ENCODE data around the gene CACFD1. TPM values are rescaled to one million over a fixed set of nuclear protein-coding genes. Genes with fewer than 3 reads are reported as not detected.

Gene CACFD1
- total RNA-seq, 4 donors from 2014 or later, result 2.3 to 21.6 (median 5.2) TPM

GRCh38 chr9:133476036-133476931, 16.5 kb downstream of the CACFD1 start:
- H3K4me1 ChIP-seq, result peaks cover 0 to 5% of the 10 kb centered on the region in 2 donors

GRCh38 chr9:133476941-133477340, 17.2 kb downstream of the CACFD1 start:
- TF ChIP-seq CTCF (IDR thresholded peaks at IDR 0.05), result no peak
- TF ChIP-seq POLR2A (IDR thresholded peaks at IDR 0.05), result no peak
- peaks cover 0 to 5% of the 10 kb centered on the region in 2 donors for H3K4me1 ChIP-seq
- no peaks in the 10 kb centered on the region for H3K36me3 ChIP-seq
- no peak for DNase-seq
- no peak overlapping the region for H3K27ac ChIP-seq
- no peaks in the 10 kb centered on the region for H3K27me3 ChIP-seq
- intact Hi-C loops (cut with DNase I; ENCODE audit: low total_unique reads), result no loop called here
- H3K4me3 ChIP-seq, result no peak overlapping the region
- no peaks in the 10 kb centered on the region for H3K9me3 ChIP-seq

More at GRCh38 chr9:133476036-133476931, 16.5 kb downstream of the CACFD1 start:
- intact Hi-C loops (cut with DNase I; ENCODE audit: low total_unique reads), result no loop called here
- H3K27ac ChIP-seq, result no peak overlapping the region
- no peaks in the 10 kb centered on the region for H3K9me3 ChIP-seq
- no peak overlapping the region for H3K4me3 ChIP-seq
- DNase-seq, result no peak
- no peaks in the 10 kb centered on the region for H3K36me3 ChIP-seq
- TF ChIP-seq POLR2A (IDR thresholded peaks at IDR 0.05), result no peak
- TF ChIP-seq CTCF (IDR thresholded peaks at IDR 0.05), result no peak
- H3K27me3 ChIP-seq, result no peaks in the 10 kb centered on the region

GRCh38 chr9:133477461-133477860, 17.7 kb downstream of the CACFD1 start:
- Histone ChIP-seq H3K36me3 (no peaks in the 10 kb centered on the region), H3K4me1 (peaks cover 0 to 5% of the 10 kb centered on the region in 2 donors), H3K27ac (no peak overlapping the region), H3K9me3 (no peaks in the 10 kb centered on the region), H3K4me3 (no peak overlapping the region), H3K27me3 (no peaks in the 10 kb centered on the region)
- intact Hi-C loops (cut with DNase I; ENCODE audit: low total_unique reads), result no loop called here
- no peak for DNase-seq
- TF ChIP-seq CTCF (IDR thresholded peaks at IDR 0.05), result no peak
- TF ChIP-seq POLR2A (IDR thresholded peaks at IDR 0.05), result no peak

GRCh38 chr9:133477992-133478850, 18.4 kb downstream of the CACFD1 start:
- peaks cover 0 to 5% of the 10 kb centered on the region in 2 donors for H3K4me1 ChIP-seq
- intact Hi-C loops (cut with DNase I; ENCODE audit: low total_unique reads), result no loop called here
- peak overlapping the region; percentile 57 to 58 for H3K27ac ChIP-seq
- TF ChIP-seq CTCF (IDR thresholded peaks at IDR 0.05) (no peak), POLR2A (IDR thresholded peaks at IDR 0.05) (no peak)
- H3K4me3 ChIP-seq, result peak overlapping the region; percentile 33 to 42
- no peaks in the 10 kb centered on the region for H3K27me3 ChIP-seq
- no peaks in the 10 kb centered on the region for H3K9me3 ChIP-seq
- DNase-seq, result no peak
- no peaks in the 10 kb centered on the region for H3K36me3 ChIP-seq

All from uterus (tissue), 4 donors.